LoVo (cell line): ENCODE measurements around the gene INSRR.
A peak's percentile ranks its signal among the peaks of the same experiment; 100 is the strongest.

Experiments
- DNase-seq: peaks from one replicate; pipeline ENCODE4 v3.0.0-alpha.2; 2016; ENCODE audit warnings: low spot score

The INSRR gene

DNA sequence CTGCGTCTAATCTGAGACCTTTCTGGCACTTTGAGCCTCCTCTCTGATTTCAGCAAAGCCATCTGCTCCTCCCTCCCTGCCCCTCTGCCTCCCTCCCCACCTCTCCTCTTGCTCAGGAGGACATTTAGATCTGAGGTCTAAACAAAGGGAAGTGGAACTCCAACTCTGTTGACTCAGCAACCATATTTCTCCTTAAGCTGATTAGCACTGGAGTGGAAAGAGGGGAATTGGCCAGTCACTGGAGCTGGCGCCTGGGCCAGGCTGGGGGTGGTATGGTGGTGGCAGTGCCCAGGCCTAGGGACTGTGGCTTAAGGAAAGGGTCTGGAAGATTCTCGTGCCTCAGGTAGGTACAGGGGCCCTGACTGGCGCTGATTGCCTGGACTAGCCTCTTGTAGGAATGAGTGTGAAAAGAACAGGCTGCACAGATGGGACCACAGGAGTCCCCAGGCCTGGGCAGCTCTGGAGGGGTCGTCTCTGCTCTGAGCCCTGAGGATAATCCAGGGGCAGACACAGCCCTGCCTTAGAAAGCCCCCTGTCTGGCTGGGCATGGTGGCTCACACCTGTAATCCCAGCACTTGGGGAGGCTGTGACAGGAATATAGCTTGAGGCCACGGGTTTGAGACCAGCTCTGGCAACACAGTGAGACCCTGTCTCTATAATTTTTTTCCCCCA, 54.2 kb downstream of the INSRR start:
- no peak for DNase-seq

DNA sequence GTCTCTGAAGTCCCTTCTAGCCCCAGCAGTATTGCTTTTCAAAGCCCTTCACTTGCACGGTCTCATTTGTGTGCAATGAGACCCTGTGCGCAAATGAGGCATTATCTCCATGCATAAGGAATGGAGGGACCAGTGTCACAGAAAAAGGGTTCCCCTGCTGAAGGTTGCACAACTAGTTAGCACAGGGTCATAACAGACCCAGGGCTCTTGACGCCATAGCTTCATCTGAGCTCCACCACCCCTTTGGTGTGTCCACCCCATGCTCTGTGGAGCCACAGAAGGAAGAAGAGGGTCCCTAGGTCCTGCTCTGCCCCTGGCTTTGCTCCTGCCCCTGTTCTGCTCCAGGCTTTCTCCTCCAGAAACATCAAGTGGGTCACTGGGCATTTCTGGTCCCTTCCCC, 54.9 kb downstream of the INSRR start:
- DNase-seq: no peak

DNA sequence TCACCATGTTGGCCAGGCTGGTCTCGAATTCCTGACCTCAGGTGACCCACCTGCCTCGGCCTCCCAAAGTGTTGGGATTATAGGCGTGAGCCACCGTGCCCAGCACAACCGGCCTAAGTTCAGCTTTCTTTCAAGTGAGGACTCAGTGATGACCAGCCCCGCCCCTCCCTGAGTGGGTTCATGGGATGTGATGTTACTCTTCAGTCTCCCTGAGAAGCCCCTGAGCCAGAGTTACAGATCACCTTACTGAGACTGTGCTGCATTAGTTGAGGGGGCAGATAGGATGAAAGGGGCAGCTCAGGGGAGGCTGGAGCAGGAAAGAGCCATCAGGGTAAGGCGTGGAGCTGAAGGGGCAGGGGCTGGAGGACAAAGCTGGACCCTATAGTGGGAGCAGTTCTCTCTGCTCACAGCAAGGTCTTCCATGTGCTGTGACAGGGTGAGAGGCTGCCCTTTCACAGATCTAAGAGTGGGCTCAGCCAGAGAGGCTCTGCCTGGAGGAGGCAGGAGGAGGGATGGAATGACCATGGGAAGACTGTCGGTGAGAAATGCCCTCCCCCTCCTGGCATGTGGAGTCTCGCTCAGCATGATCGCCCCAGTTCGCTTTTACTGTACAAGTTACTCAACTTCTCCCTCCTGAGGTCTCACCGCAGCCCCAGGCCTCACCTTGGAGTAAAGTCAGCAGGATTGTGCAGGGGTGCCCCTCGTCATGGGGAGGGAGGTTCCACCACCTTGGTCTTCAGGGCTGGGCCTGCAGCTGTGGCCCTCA, 55.6 kb downstream of the INSRR start:
- no peak for DNase-seq

DNA sequence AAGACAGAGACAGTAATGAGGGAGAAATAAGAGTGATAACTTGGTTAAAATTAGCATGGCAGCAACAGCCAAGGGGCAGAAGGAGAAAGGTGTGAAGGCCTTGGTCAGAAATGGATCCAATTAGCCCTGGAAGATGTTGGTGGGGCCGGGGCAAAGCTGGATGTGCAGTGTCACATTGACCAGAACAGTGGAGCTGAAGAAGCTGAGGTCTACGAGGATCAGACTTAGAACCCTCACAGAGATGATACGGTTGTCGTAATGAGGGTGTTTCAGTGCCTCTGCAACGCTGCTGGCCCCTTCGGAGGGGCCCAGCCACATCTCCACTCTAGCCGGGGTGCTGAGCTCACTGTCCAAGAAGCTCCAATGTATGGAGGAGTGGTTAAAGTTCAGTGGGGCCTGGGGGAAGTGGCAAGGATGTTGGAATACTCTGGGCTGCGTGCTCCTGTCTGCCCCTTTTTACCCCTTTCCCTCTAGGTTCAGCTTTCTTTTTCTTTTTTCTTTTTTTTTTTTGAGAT, 56.4 kb downstream of the INSRR start:
- no peak for DNase-seq

DNA sequence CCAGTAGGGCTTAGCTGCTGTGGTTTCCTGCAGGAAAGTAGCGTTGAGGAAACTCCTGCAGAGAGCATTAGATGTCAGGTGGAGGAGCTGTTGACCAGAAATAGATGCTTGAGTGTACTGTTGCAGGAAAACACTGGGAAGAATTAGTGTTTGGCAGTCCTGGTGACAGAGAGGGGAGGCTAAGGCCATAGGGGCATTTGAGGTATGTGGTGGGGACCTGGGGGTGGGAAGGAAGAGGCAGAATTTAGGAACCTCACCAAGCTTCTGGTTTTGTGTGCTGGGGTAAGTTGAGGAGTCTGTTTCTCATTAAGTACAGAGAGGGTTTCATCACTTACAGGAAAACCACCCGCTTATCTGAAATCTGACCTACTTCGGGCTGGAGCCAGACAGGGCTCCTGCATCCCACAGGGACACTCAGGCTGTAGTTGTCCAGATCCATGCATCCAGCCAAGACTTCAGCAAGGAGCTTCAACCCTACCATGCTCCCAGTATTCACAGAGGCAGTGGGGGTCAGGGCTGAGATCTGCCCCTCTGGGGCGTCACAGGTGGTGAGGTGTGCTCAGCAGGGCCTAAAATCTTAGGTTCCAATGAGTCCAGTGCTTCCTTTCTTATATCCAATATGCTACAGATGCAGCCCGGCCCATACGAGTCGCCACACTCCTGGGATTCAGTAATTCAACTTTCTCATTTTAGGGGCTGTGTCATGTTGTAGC, 57.4 kb downstream of the INSRR start:
- no peak for DNase-seq

DNA sequence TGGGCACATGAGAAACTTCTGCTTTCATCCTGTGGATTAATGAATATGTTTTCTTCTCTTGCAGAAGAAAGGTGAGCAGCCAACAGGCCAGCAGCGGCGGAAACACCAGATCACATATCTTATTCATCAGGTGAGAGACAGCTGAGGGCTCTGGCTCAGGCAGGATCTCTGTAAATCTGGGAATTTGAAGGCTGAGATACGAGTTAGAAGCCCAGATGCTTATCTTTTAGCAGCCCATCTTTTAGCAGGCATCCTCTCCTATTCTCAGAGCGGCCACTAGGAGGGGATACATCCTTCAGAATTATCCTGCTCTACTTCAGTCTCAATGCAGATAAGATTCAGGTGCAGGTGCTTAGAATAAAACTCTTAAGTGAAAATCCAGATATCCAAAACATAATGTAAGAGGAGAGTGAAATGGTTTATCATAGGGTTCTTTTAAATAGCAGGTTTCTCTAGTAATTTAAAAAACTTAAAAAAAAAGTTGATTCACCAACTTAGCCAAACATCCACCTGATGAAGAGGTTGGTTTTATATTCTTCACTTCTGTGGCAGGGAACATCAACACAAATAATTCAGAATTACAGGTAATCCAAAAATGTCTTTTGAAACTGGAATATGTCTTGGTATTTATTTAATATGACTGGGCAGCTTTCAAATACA, 61.6 kb downstream of the INSRR start:
- DNase-seq: peak; percentile 35

DNA sequence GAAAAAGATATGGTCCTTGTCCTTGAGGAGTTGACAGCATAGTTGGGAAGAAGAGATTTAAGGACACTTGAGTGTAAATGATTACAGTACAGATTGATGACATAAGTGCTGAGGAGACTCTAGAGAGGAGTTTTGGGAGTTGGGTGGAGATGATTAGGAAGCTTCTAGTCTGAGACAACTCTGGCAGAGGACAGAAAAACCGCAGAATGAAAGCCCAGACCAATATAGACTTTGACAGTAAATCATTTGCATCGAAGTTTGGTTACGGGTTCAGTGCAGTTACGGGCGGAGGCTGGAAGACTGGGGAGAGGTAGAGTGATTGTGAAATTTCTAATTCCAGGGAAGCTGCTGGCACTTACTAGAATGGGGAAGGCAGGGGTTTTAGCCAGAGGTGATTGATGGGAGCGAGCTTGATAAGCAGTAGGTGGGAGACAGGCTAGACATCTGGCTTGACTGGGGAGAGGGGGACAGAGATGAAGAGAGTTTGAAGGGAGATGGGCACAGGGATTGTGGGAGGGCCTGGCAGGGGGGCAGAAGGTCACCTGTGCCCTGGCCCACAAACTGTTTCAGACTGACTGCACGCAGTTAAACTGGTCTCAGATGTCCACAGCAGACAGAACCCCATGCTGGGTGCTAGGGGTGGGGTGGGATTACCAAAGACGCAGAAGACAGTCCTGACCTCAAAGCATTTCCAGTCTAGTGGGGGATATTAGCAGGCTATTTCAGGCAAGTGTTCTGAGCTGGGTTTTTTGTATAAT, 62.4 kb downstream of the INSRR start:
- DNase-seq: no peak

DNA sequence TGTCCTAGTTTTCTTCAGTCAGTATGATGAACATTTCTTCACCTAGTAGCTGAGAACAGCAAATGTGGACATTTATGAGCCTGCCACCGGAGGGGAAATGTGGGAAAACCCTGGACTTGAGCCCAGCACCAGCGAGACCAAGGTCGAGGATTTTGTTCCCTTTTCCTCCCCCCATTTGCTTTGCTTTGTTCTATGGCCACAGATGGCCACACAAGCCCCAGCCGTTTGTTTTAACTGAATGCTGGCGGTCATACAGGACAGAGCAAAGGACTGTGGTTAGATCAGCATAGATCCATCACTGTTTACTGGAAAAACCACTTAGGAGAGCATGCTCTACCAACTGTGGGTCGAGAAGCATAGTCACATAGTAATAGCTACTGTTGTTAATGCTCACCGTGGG, 63.1 kb downstream of the INSRR start:
- no peak for DNase-seq

DNA sequence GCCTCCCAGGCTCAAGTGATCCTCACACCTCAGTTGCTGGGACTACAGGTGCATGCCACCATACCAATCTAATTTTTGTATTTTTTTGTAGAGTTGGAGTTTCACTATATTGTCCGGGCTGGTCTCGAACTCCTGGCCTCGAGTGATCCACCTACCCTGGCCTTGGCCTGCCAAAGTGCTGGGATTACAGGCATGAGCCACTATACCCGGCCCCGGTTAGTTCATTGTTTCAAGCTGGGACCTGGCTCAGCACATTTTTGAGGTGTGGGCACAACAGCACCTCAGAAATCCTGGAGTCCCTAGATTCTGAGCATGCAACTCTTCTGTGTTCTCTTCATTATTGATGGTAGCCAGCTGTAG, 63.6 kb downstream of the INSRR start:
- DNase-seq: no peak

DNA sequence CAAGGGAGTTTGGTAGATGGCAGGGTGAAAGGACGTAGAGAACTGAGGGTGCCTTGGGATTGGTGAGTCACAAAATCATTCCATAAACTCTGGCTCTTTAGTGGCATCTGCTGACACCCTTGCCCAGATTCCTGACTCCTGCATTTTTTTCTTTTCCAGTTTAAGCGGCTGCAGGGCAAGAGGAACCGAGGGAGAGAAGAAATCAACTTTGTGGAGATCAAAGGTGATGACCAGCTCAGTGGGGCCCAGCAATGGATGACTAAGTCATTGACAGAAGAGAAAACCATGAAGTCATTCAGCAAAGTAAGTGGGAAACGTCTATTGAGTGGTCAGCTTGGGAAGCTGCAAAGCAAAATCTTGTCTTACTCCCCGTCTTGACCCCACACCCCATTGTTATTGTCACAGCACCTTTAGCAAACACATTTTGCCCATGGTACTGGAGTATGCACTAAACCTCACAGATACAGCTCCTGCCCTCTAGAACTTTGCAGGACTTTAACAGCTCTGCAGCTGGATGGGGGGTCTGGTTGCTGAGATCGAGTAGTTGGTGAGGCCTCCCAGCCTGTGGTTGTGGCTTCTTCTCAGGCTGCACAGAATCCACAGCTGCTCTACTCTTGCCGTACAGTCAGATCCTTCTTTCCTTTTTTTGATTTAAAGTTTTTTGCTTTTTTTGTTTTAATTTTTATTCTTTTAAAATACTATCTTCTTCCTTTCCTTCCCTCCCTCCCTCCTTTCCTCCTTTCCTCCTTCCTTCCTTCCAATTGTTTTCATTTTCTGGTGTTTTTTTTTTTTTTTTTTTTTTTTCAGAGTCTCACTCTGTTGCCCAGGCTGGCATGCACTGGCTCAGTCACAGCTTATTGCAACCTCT, 64.2 kb downstream of the INSRR start:
- no peak for DNase-seq
